ENCODE measurements around the gene INPP5A.

- TF ChIP-seq CTCF (conservative IDR thresholded peaks at IDR 0.05; ENCODE audit: low read length) (no peak), EZH2phosphoT487 (IDR thresholded peaks at IDR 0.05; ENCODE audit: borderline replicate concordance) (no peak)
These were observed 161.3 kb downstream of the INPP5A start for GRCh38 chr10:132698761-132699391.

Data from Loucy (cell line).